Endothelial cell of umbilical vein (primary cell): Measurements from ENCODE around the gene LRRC72. TPM values are rescaled to one million over a fixed set of nuclear protein-coding genes. Genes with fewer than 3 reads are reported as not detected.
A peak's percentile ranks its signal among the peaks of the same experiment; 100 is the strongest.

ENCODE experiments used
- BruUV-seq: library from RNA; stranded (reverse); fragments of 400-500 nt; replicated peaks from 2 replicates; lab custom pipeline; 2021; lab: Mats Ljungman, UMichigan
- CTCF ChIA-PET: fragments of 300-600, 350-600 bp; sonication (Branson Sonifier 250); formaldehyde crosslinking; loops from one replicate; lab custom pipeline; 2021; ENCODE audit warnings: antibody characterized with exemption, inconsistent platforms; lab: Charles Lee
- POLR2A ChIA-PET: fragments of 300-600, 350-600 bp; sonication (Branson Sonifier 250); formaldehyde crosslinking; loops from one replicate; lab custom pipeline; 2021; ENCODE audit warnings: antibody characterized with exemption, inconsistent platforms; lab: Charles Lee
- DNase-seq: peaks from one replicate; pipeline ENCODE4 v3.0.0-alpha.2; 2011; ENCODE audit warnings: low read depth, low spot score
- FAIRE-seq: peaks from 2 replicates; lab custom pipeline; 2011; peaks lifted over from hg19 to GRCh38; lab: Jason Lieb, UNC
- H2AFZ ChIP-seq: 2 replicates; pipeline ENCODE4 v1.6.0; 2012; ENCODE audit warnings: low read depth, low read length, control low read depth, inconsistent platforms
- H3K27ac ChIP-seq: 2 replicates; pipeline ENCODE4 v1.5.1; 2011; ENCODE audit warnings: low read depth, mild to moderate bottlenecking, control low read depth, low read length, moderate library complexity; ENCODE audit not compliant: insufficient read depth
- H3K27me3 ChIP-seq, 2 experiments: 2 replicates each; pipeline versions ENCODE4 v1.6.0 to v1.6.1; 2011; ENCODE audit warnings: low read length in 2 of 2, mixed read lengths in 1 of 2; ENCODE audit not compliant: control insufficient read depth in 2 of 2, insufficient read depth in 2 of 2
- H3K36me3 ChIP-seq, 2 experiments: 2 replicates in 1 of 2; 3 replicates in 1 of 2; pipeline ENCODE4 v1.5.1; 2011; ENCODE audit warnings: low read length in 2 of 2, mild to moderate bottlenecking in 1 of 2, moderate library complexity in 1 of 2; ENCODE audit not compliant: control insufficient read depth in 2 of 2, insufficient read depth in 2 of 2; ENCODE audit errors: extremely low read depth in 1 of 2
- H3K4me1 ChIP-seq: 3 replicates; pipeline ENCODE4 v1.5.1; 2011; ENCODE audit warnings: mild to moderate bottlenecking, low read length; ENCODE audit not compliant: control insufficient read depth, insufficient read depth; ENCODE audit errors: extremely low read depth
- H3K4me2 ChIP-seq: 2 replicates; pipeline ENCODE4 v1.6.1; 2011; ENCODE audit warnings: low read length, control low read depth, mixed read lengths; ENCODE audit not compliant: insufficient read depth
- H3K4me3 ChIP-seq, 3 experiments: fragments of 200-600 bp in 1 of 3; sonication (generic), shearing (Covaris generic) in 1 of 3; replicated peaks in 1 of 3; 2 replicates each; pipeline ENCODE4 v1.5.1; 2011 to 2016; ENCODE audit warnings: control low read depth in 3 of 3, low read length in 3 of 3, mild to moderate bottlenecking in 2 of 3, inconsistent platforms in 1 of 3, low read depth in 1 of 3, moderate library complexity in 1 of 3; ENCODE audit not compliant: insufficient read depth in 1 of 3
- H3K79me2 ChIP-seq: 2 replicates; pipeline ENCODE4 v1.6.0; 2012; ENCODE audit warnings: low read length, inconsistent platforms; ENCODE audit not compliant: control insufficient read depth, insufficient read depth
- H3K9ac ChIP-seq: replicated peaks from 2 replicates; pipeline ENCODE3; 2011; ENCODE audit warnings: low read length, control low read depth; ENCODE audit not compliant: insufficient read depth; ENCODE audit errors: extremely low read depth
- H3K9me1 ChIP-seq: replicated peaks from 3 replicates; pipeline ENCODE4 v1.6.0; 2011; ENCODE audit warnings: mild to moderate bottlenecking, low read length; ENCODE audit not compliant: control insufficient read depth, insufficient read depth; ENCODE audit errors: extremely low read depth
- H3K9me3 ChIP-seq: replicated peaks from 2 replicates; pipeline ENCODE4 v1.5.1; 2012; ENCODE audit warnings: low read length, inconsistent platforms; ENCODE audit not compliant: control insufficient read depth, insufficient read depth
- H4K20me1 ChIP-seq: replicated peaks from 2 replicates; pipeline ENCODE3; 2011; ENCODE audit warnings: mild to moderate bottlenecking, low read length; ENCODE audit not compliant: control insufficient read depth, insufficient read depth; ENCODE audit errors: extremely low read depth
- CTCF ChIP-seq, 2 donors: IDR thresholded peaks; 1 replicate in 1 of 2; 2 replicates in 1 of 2; pipeline ENCODE4 v1.5.1; 2011; ENCODE audit warnings: low read length in 2 of 2, mild to moderate bottlenecking in 2 of 2, moderate library complexity in 2 of 2, control low read depth in 1 of 2, inconsistent platforms in 1 of 2, low read depth in 1 of 2; ENCODE audit not compliant: insufficient read depth in 1 of 2; ENCODE audit errors: extremely low read depth in 1 of 2
- EZH2 ChIP-seq: IDR thresholded peaks from 2 replicates; pipeline ENCODE4 v1.6.1; 2012; ENCODE audit warnings: borderline replicate concordance, low read depth, mild to moderate bottlenecking, moderate library complexity, low read length, inconsistent platforms; ENCODE audit not compliant: severe bottlenecking
- FOS ChIP-seq: IDR thresholded peaks from 2 replicates; pipeline ENCODE4 v1.6.1; 2011; ENCODE audit warnings: mild to moderate bottlenecking, low read length, moderate library complexity, borderline replicate concordance; ENCODE audit not compliant: insufficient read depth
- GATA2 ChIP-seq: IDR thresholded peaks from 2 replicates; pipeline ENCODE4 v1.7.0; 2011; ENCODE audit warnings: low read depth, mild to moderate bottlenecking, moderate library complexity, mixed read lengths, low read length; ENCODE audit not compliant: insufficient read length, insufficient read depth
- JUN ChIP-seq: IDR thresholded peaks from 2 replicates; pipeline ENCODE4 v1.6.1; 2011; ENCODE audit warnings: borderline replicate concordance, low read depth; ENCODE audit not compliant: insufficient read length, insufficient read depth
- MAX ChIP-seq: IDR thresholded peaks from 2 replicates; pipeline ENCODE4 v1.6.1; 2011; ENCODE audit not compliant: insufficient read depth, insufficient read length
- MYC ChIP-seq: IDR thresholded peaks from one replicate; pipeline ENCODE4 v1.6.1; 2011; ENCODE audit warnings: mild to moderate bottlenecking, low read depth, low read length
- POLR2A ChIP-seq: IDR thresholded peaks from 2 replicates; pipeline ENCODE4 v1.6.1; 2012; ENCODE audit warnings: low read depth, mild to moderate bottlenecking, control low read depth, low read length
- POLR2AphosphoS5 ChIP-seq: IDR thresholded peaks from 2 replicates; pipeline ENCODE4 v1.6.1; 2012; ENCODE audit warnings: low read depth, mild to moderate bottlenecking, control low read depth, low read length, moderate library complexity; ENCODE audit not compliant: insufficient read depth
- dilution Hi-C: fragments of 300-500 bp; cut with MboI; formaldehyde crosslinking; loops from one replicate; pipeline ENCODE4 v1.15.0; 2019; ENCODE audit warnings: low sequenced_read_pairs; ENCODE audit not compliant: extremely low pct_ligation_motif_present
- intact Hi-C: fragments of 100-400 bp; cut with micrococcal nuclease; formaldehyde crosslinking; loops from one replicate; pipeline ENCODE4 v1.10.0; 2022
- polyA plus RNA-seq, 4 experiments: library from polyadenylated mRNA; depleted of rRNA in 3 of 4; stranded (reverse) in 3 of 4; unstranded in 1 of 4; fragments of >200 nt; gene quantifications; 2 replicates each; pipeline versions ENCODE4 v1.2.1 to v1.2.3, GENCODE V29; 2011 to 2012; ENCODE audit warnings: missing spikeins in 1 of 4
- total RNA-seq: library from RNA; stranded (reverse); gene quantifications from 2 replicates; pipeline ENCODE4 v1.2.3, GENCODE V29; 2021

The LRRC72 gene
- total and polyA plus RNA-seq, 2 donors (not counting 3 experiments of a cell fraction or from before 2014, with no cell fraction given), result not detected

DNA sequence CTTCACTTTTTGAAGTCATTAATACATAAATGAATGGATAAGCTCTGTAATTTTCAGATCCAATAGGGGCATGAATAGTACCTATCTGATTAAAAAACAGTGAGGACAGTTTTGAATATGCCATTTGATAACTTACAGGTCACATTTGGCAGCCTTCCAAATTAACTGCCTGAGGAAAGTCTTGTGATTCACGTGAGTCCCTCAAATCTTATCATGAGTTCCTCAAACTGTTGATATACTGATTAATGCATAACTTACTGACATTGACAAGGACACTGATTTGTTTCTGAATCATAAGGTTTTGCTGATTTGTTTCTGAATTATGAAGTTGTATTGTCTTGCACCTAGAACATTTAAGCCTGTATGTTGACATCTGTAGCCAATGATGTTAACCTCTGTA, 63.8 kb downstream of the LRRC72 start:
- no peaks in the 10 kb centered on the region for H3K9me3 ChIP-seq
- peaks cover 2% of the 10 kb centered on the region for H3K4me1 ChIP-seq
- peak; percentile 58 for FAIRE-seq
- TF ChIP-seq GATA2, result no peak
- TF ChIP-seq MAX, result no peak
- no peak for TF ChIP-seq EZH2
- no peak for TF ChIP-seq POLR2AphosphoS5
- no peak for TF ChIP-seq POLR2A
- no peak for TF ChIP-seq JUN
- no peak for TF ChIP-seq FOS
- H3K27ac ChIP-seq, result no peak overlapping the region
- H3K9ac ChIP-seq, result no peak overlapping the region
- no peaks in the 10 kb centered on the region for H4K20me1 ChIP-seq
- H3K9me1 ChIP-seq, result no peaks in the 10 kb centered on the region
- H3K79me2 ChIP-seq, result no peaks in the 10 kb centered on the region
- intact Hi-C loops, result no loop called here
- no peak overlapping the region for H2AFZ ChIP-seq
- no peak overlapping the region for H3K4me2 ChIP-seq
- ChIA-PET POLR2A (no interaction called here), CTCF (no interaction called here)
- dilution Hi-C loops, result no loop called here
- H3K36me3 ChIP-seq, result no peaks in the 10 kb centered on the region
- H3K27me3 ChIP-seq, result no peaks in the 10 kb centered on the region
- DNase-seq, result peak; percentile 24
- no peak overlapping the region for H3K4me3 ChIP-seq
- no TSS peak for BruUV-seq

DNA sequence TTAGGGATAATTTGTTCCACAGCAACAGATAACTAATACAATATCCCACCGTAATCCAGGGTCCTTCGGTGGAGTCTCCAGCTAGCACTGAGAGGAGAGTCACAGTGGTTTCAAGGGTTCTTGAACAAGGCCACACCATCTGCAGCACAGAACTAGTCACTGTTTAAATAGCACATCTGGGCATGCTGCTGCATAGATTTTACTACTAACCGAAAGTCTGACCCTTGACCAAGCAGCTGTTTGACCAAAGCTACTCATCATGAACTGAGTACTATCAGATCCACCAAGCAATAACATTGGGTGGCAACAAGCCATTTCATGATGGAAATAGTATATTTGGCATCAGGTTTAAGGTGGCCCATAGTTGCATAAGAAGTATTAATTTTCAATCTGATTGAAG, 65.8 kb downstream of the LRRC72 start:
- Histone ChIP-seq H4K20me1 (no peaks in the 10 kb centered on the region), H3K9me3 (no peaks in the 10 kb centered on the region), H3K4me1 (peaks cover 2% of the 10 kb centered on the region), H3K36me3 (no peaks in the 10 kb centered on the region), H3K4me2 (no peak overlapping the region), H3K4me3 (no peak overlapping the region), H3K9ac (no peak overlapping the region), H2AFZ (no peak overlapping the region), H3K27me3 (no peaks in the 10 kb centered on the region), H3K79me2 (no peaks in the 10 kb centered on the region), H3K27ac (no peak overlapping the region), H3K9me1 (no peaks in the 10 kb centered on the region)
- no peak for FAIRE-seq
- ChIA-PET CTCF (interaction anchor here (0.7 kb wide), 1 partner anchor 137 kb away, joined by 3 read pairs; no protein-coding TSS in a partner anchor), POLR2A (no interaction called here)
- dilution Hi-C loops (no loop called here), intact Hi-C loops (no loop called here)
- TF ChIP-seq MAX, result no peak
- no peak for TF ChIP-seq JUN
- no peak for TF ChIP-seq MYC
- TF ChIP-seq CTCF (IDR thresholded peaks at IDR 0.05; ENCODE audit: extremely low read depth in 1 of 2, insufficient read depth in 1 of 2, low read depth in 1 of 2, low read length in 2 of 2), result no peak
- TF ChIP-seq GATA2, result no peak
- no peak for TF ChIP-seq POLR2A
- no peak for TF ChIP-seq POLR2AphosphoS5
- TF ChIP-seq FOS, result no peak
- no peak for TF ChIP-seq EZH2
- BruUV-seq, result no TSS peak
- no peak for DNase-seq
